A549 (cell line): ENCODE measurements around the gene ECE1.

Experiments used
- CEBPB ChIP-seq, 2 experiments: fragments of >200 bp in 1 of 2; sonication (Bioruptor Twin) in 1 of 2; formaldehyde crosslinking in 1 of 2; IDR thresholded peaks; 2 replicates each; pipeline ENCODE4 v1.6.1; 2012 to 2016
- CHD2 ChIP-seq: fragments of 150-350 bp; IDR thresholded peaks from 2 replicates; pipeline ENCODE4 v1.6.1; 2014; ENCODE audit warnings: low read length; ENCODE audit not compliant: partially characterized antibody
- CHD4 ChIP-seq: fragments of 200-600 bp; sonication (generic); IDR thresholded peaks from 2 replicates; pipeline ENCODE4 v1.6.1; 2016; ENCODE audit warnings: antibody characterized with exemption, mild to moderate bottlenecking, borderline replicate concordance
- PHF8 ChIP-seq: fragments of 200-600 bp; sonication (generic); IDR thresholded peaks from 2 replicates; pipeline ENCODE4 v1.6.1; 2016; ENCODE audit warnings: low read depth, mild to moderate bottlenecking, antibody characterized with exemption, moderate library complexity, borderline replicate concordance
- POLR2A ChIP-seq: IDR thresholded peaks from 2 replicates; pipeline ENCODE4 v1.6.1; 2012; ENCODE audit warnings: mild to moderate bottlenecking, low read length
- RAD21 ChIP-seq, 2 experiments: fragments of >200 bp in 1 of 2; sonication (Bioruptor Twin) in 1 of 2; formaldehyde crosslinking in 1 of 2; IDR thresholded peaks in 1 of 2; conservative IDR thresholded peaks in 1 of 2; 2 replicates in 1 of 2; 3 replicates in 1 of 2; pipeline ENCODE4 v1.6.1; 2012 to 2018; ENCODE audit warnings: inconsistent platforms in 1 of 2
- TF ChIP-seq, protein P1 (sequence below): fragments of 450-650 bp; IDR thresholded peaks from 2 replicates; pipeline ENCODE4 v1.6.1; 2014; ENCODE audit warnings: antibody characterized with exemption
- TF ChIP-seq, protein P2 (sequence below): fragments of >200 bp; sonication (Bioruptor Twin); formaldehyde crosslinking; IDR thresholded peaks from 3 replicates; pipeline ENCODE4 v1.5.1; 2016
- TF ChIP-seq, protein P3 (sequence below): IDR thresholded peaks from 2 replicates; pipeline ENCODE4 v1.6.1; 2012
- TF ChIP-seq, protein P4 (sequence below): fragments of 150-350 bp; IDR thresholded peaks from 2 replicates; pipeline ENCODE4 v1.6.1; 2014; ENCODE audit warnings: low read depth, mild to moderate bottlenecking, low read length

DNA sequence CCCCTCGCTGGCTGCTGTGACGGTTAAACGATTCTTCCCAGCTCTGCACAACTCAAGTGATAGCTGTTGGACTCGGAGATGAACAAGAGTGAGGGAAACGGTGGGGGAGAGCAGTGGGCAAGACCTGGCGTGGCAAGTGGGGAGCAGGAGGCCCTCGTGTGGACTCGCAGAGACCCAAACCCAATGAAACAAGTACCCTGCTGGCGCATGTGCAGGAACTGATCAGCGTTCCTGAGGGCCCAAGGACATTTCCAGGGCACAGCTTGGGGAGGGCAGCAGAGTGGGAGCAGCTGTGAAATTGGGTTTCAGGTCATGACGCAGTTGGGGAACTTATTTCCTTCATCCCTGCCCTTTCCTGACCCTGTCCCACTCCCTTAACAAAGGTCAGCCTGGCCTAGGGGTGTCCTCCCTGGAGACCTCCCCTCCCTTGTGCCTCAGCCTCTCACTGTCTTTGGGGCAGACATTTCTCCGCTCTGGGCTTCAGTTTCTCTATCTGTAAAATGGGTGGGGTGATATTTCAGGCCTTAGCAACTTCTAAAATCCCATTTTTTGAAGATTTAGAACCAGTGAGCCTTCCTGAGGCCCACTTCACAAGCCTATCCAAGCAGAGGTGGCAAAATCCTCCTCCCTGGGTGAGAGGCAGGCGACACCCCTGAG lies 27.9 kb upstream of the ECE1 start:
- TF ChIP-seq, protein P1, sequence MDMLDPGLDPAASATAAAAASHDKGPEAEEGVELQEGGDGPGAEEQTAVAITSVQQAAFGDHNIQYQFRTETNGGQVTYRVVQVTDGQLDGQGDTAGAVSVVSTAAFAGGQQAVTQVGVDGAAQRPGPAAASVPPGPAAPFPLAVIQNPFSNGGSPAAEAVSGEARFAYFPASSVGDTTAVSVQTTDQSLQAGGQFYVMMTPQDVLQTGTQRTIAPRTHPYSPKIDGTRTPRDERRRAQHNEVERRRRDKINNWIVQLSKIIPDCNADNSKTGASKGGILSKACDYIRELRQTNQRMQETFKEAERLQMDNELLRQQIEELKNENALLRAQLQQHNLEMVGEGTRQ: no peak
- no peak for TF ChIP-seq POLR2A
- TF ChIP-seq, protein P2, sequence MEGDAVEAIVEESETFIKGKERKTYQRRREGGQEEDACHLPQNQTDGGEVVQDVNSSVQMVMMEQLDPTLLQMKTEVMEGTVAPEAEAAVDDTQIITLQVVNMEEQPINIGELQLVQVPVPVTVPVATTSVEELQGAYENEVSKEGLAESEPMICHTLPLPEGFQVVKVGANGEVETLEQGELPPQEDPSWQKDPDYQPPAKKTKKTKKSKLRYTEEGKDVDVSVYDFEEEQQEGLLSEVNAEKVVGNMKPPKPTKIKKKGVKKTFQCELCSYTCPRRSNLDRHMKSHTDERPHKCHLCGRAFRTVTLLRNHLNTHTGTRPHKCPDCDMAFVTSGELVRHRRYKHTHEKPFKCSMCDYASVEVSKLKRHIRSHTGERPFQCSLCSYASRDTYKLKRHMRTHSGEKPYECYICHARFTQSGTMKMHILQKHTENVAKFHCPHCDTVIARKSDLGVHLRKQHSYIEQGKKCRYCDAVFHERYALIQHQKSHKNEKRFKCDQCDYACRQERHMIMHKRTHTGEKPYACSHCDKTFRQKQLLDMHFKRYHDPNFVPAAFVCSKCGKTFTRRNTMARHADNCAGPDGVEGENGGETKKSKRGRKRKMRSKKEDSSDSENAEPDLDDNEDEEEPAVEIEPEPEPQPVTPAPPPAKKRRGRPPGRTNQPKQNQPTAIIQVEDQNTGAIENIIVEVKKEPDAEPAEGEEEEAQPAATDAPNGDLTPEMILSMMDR: no peak
- TF ChIP-seq PHF8: no peak
- TF ChIP-seq CHD2: no peak
- no peak for TF ChIP-seq CEBPB (IDR thresholded peaks at IDR 0.05)
- TF ChIP-seq CHD4: no peak
- TF ChIP-seq RAD21 (conservative IDR thresholded peaks at IDR 0.05 in 1 of 2, IDR thresholded peaks at IDR 0.05 in 1 of 2): no peak
- TF ChIP-seq, protein P3, sequence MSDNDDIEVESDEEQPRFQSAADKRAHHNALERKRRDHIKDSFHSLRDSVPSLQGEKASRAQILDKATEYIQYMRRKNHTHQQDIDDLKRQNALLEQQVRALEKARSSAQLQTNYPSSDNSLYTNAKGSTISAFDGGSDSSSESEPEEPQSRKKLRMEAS: no peak
- TF ChIP-seq, protein P4, sequence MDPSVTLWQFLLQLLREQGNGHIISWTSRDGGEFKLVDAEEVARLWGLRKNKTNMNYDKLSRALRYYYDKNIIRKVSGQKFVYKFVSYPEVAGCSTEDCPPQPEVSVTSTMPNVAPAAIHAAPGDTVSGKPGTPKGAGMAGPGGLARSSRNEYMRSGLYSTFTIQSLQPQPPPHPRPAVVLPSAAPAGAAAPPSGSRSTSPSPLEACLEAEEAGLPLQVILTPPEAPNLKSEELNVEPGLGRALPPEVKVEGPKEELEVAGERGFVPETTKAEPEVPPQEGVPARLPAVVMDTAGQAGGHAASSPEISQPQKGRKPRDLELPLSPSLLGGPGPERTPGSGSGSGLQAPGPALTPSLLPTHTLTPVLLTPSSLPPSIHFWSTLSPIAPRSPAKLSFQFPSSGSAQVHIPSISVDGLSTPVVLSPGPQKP: no peak
